ENCODE results near the gene INVS. TPM values are rescaled to one million over a fixed set of nuclear protein-coding genes. Genes with fewer than 3 reads are reported as not detected.

INVS gene
- total RNA-seq, 1 donor from 2014 or later: 25.6 TPM

DNA sequence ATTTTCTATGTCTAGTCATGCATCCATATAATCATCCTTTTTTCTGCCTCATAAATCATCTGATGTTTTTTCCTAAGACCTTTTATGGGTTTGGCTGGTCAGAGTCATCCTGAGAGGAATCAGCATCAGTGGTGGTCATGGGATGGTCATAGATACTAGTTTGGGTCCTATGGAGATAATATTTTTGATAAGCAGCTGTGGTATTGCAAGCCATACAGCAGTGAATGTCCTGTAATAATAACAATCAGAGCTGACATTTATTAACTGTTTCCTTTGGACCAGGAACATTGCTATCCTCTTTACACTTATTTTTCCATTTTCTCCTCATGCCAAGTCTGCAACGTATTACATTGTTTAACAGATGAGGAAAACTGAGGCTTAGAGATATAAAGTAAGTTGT, 170.6 kb downstream of the INVS start:
- peaks cover 8% of the 10 kb centered on the region for H3K36me3 Mint-ChIP-seq (ENCODE audit: low read depth)
- H3K4me3 Mint-ChIP-seq: no peak overlapping the region
- H3K4me1 Mint-ChIP-seq: no peaks in the 10 kb centered on the region
- no peaks in the 10 kb centered on the region for H3K27me3 Mint-ChIP-seq (ENCODE audit: low read depth)
- TF ChIP-seq, protein P1, sequence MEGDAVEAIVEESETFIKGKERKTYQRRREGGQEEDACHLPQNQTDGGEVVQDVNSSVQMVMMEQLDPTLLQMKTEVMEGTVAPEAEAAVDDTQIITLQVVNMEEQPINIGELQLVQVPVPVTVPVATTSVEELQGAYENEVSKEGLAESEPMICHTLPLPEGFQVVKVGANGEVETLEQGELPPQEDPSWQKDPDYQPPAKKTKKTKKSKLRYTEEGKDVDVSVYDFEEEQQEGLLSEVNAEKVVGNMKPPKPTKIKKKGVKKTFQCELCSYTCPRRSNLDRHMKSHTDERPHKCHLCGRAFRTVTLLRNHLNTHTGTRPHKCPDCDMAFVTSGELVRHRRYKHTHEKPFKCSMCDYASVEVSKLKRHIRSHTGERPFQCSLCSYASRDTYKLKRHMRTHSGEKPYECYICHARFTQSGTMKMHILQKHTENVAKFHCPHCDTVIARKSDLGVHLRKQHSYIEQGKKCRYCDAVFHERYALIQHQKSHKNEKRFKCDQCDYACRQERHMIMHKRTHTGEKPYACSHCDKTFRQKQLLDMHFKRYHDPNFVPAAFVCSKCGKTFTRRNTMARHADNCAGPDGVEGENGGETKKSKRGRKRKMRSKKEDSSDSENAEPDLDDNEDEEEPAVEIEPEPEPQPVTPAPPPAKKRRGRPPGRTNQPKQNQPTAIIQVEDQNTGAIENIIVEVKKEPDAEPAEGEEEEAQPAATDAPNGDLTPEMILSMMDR (conservative IDR thresholded peaks at IDR 0.05): no peak
- no peaks in the 10 kb centered on the region for H3K9me3 Mint-ChIP-seq
- no peak overlapping the region for H3K27ac Mint-ChIP-seq (ENCODE audit: unreplicated experiment)
- no peak for DNase-seq (ENCODE audit: low read depth, low spot score)

DNA sequence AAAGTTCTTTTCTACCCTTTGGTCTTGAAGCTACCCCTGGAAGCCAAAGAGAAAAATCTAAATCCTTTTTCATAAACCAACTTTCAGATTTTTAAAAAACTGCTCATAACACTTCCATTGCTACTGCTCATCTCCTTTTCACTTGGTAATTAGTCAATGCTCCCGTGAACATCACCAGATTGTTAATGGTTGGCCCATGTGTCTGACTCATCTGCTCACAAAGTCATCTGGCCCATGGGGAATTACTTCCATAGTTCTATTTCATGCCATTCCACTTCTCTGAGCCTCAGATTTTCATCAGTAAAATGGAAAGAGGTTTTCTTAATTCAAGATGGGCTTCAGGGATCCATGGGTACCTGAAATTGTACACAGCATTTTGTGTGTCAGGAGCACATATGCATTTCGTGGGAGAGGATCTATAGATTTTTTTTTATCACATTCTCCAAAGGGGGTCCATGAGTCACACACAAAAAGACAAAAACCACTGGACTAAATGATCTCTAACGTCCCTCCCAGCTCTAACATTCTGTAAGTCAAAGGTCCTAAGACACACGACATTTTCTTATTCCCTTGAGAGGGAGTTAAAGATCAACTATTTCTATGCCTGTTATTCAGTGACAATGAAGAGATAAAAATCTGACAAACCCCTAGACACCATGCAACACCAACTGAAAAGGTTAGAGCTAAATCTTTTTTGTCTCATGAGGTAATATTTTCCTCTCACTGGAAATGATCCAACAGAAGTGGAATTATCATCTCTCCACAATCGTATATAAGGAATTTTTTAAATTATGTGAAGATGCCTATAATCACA, 178.3 kb downstream of the INVS start:
- H3K36me3 Mint-ChIP-seq (ENCODE audit: low read depth): peaks cover 16% of the 10 kb centered on the region
- peak overlapping the region; percentile 59 for H3K27ac Mint-ChIP-seq (ENCODE audit: unreplicated experiment)
- no peak for DNase-seq (ENCODE audit: low read depth, low spot score)

DNA sequence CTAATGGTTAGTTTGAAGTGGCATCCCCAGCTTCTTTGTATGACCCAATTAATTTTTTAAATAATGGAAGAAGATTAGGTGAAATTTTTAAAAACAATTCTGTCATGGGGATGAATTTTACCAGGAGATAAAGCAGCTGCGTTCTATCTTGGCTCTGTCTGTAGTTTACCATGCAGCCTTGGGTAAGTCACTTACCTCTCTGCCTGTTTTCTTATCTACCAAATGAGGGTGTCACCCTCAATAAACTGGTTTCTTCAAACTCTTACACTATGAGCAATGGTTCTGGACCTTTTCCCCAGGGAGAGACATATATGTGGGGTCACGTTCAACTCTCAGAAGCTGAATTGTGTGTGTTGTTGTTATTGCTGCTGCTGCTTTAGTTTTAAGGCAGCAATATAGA, 182.0 kb downstream of the INVS start:
- peaks cover 10% of the 10 kb centered on the region for H3K9me3 Mint-ChIP-seq
- no peak overlapping the region for H3K27ac Mint-ChIP-seq (ENCODE audit: unreplicated experiment)
- peaks cover 39% of the 10 kb centered on the region for H3K36me3 Mint-ChIP-seq (ENCODE audit: low read depth)
- no peak for DNase-seq (ENCODE audit: low read depth, low spot score)
- TF ChIP-seq, protein P1 (conservative IDR thresholded peaks at IDR 0.05): no peak
- no peaks in the 10 kb centered on the region for H3K4me1 Mint-ChIP-seq
- no peaks in the 10 kb centered on the region for H3K27me3 Mint-ChIP-seq (ENCODE audit: low read depth)
- H3K4me3 Mint-ChIP-seq: no peak overlapping the region

More for the DNA sequence above, 178.3 kb downstream of the INVS start:
- Mint-ChIP-seq H3K27me3 (ENCODE audit: low read depth) (no peaks in the 10 kb centered on the region), H3K4me1 (no peaks in the 10 kb centered on the region), H3K9me3 (no peaks in the 10 kb centered on the region), H3K4me3 (no peak overlapping the region)
- TF ChIP-seq, protein P1 (conservative IDR thresholded peaks at IDR 0.05): no peak

DNA sequence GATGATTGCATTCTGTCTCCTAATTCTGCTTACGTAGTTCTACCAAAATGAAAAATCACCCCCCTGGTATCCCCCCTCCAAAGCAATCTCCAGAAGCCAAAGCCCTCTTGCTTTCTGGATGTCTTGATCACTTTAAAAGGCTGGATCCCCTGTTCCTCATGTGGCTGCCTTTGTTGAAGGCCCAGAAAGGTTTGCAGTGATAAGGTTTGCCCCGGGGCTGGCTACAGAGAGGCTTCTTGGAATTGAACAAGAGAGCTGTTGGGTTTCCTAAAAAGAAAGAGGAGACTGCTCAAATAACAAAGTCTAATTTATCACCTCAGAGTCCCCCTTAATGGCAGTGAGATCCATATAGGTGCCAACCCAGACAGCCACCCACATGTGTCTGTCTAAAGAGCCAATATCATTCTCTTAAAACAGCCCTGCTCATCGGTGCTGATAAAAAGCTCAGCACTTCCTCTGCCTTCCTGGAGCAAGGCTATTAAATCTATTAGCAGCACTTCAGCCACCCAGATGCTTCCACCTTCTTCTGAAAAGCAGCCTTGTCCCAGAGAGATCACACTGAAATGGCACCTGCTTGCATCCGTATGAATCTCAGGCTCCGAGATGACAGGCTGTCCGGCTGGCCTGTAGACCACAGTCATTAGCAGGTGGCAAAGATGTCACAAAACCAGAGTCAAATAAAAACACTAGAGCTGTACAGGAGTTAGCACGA, 182.8 kb downstream of the INVS start:
- TF ChIP-seq, protein P1 (conservative IDR thresholded peaks at IDR 0.05): no peak
- DNase-seq (ENCODE audit: low read depth, low spot score): no peak
- Mint-ChIP-seq H3K36me3 (ENCODE audit: low read depth) (peaks cover 43% of the 10 kb centered on the region), H3K27ac (ENCODE audit: unreplicated experiment) (peak overlapping the region; percentile 54), H3K27me3 (ENCODE audit: low read depth) (no peaks in the 10 kb centered on the region), H3K9me3 (peaks cover 14% of the 10 kb centered on the region), H3K4me1 (no peaks in the 10 kb centered on the region), H3K4me3 (no peak overlapping the region)

DNA sequence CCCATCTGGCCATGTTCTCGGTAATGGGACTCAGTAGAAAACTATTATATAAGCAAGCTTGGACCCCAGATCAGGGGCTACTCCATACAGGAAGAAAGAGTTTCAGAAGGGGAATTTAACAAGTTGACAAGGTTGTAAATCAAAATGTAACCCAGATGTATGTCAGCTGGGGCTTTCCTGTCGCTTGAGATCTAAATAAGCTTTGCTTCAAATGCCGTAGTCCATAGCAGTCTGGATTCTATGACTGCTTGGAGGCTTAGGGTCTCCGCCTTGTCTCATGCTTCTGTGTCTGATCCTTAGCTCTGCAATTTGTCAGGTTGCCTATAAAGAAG, 183.3 kb downstream of the INVS start:
- DNase-seq (ENCODE audit: low read depth, low spot score): no peak
- Mint-ChIP-seq H3K9me3 (peaks cover 15% of the 10 kb centered on the region), H3K4me3 (no peak overlapping the region), H3K27ac (ENCODE audit: unreplicated experiment) (no peak overlapping the region), H3K27me3 (ENCODE audit: low read depth) (no peaks in the 10 kb centered on the region), H3K4me1 (no peaks in the 10 kb centered on the region), H3K36me3 (ENCODE audit: low read depth) (peaks cover 46% of the 10 kb centered on the region)
- TF ChIP-seq, protein P1 (conservative IDR thresholded peaks at IDR 0.05): no peak

All from neural crest cell (in vitro differentiated cells).